Activated CD4-positive, CD25-positive, alpha-beta regulatory T cell treated with anti-CD3 and anti-CD28 coated beads, Interleukin-2, amount 50 U/mL, for 16 hours (primary cell): ENCODE measurements around the gene SLC25A51.
A peak's percentile ranks its signal among the peaks of the same experiment; 100 is the strongest.

ENCODE experiments used
- DNase-seq: peaks from one replicate; pipeline ENCODE4 v3.0.0-alpha.2; 2020; ENCODE audit warnings: low read depth, low spot score

The SLC25A51 gene, protein sequence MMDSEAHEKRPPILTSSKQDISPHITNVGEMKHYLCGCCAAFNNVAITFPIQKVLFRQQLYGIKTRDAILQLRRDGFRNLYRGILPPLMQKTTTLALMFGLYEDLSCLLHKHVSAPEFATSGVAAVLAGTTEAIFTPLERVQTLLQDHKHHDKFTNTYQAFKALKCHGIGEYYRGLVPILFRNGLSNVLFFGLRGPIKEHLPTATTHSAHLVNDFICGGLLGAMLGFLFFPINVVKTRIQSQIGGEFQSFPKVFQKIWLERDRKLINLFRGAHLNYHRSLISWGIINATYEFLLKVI

DNA sequence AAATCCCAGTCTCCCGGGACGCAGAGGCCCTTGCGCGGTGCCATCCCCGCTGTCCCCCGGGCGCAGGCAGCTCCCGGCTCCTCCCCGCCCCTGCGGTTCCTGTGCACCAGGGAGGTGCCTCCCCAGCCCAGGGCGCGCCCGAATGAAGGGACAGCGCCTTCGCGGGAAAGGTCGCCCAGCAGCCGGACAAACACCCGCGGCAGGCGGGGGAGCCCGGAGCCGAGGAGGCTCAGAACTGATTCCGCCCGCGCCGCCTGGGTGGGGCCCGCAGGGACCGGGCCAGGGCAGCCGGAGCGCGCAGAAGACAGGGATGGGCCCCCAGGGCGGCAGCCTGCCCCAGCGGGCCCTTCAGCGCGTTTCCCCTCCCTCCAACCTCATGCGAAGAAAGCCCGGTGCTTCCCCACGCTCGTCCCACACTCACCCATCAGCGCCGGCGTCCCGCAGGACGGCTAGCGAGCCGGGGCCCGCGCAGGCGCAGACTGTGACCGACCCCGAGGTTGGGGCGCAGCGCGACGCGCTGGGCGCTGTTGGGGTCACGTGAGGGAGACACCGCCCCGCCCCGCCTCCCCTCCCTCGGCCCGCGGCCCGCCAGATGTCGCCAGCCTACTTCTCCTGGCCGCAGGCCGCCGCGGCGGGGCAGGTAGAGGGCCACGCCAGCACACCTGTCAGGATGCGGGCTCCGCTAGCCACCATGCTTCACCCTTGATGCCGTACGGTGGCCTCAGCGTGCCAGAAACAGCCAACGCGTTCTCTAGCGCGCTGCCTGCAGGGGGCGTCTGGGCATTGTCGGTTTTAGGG, at the start of gene SLC25A51:
Gene SLC25A51 (minus strand): TSS at position 481 of the 798 bp plus-strand sequence. CDS start 15,577 bp downstream, outside the sequence.
- peak; percentile 92 for DNase-seq

DNA sequence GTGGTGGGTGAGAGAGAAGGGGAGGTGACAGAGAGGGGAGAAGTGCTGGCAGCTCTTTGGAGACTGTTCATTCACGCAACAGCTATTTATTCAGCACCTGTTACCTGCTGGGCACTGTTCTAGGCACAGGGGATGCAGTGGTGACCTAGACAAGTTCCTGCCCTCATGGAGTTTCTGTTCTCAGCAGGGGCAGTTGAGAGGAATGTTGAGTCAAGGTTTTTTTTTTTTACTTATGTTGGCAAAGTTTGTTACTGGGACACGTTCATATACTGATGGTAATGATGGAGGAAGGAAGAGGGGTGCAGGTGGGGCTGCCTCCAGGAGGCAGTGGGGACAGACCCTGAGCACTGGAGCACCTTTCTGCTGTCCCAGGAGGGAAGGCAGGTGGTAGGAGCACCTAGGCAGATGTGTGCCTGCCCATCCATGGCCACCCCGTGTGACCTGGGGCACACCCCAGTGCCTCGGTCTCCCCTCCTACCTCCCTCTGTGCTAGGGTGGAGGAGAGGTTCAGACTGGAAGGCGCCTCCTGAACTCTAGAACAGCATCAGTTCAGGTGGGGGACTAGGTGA, 49.4 kb upstream of the SLC25A51 start:
- DNase-seq, result no peak

DNA sequence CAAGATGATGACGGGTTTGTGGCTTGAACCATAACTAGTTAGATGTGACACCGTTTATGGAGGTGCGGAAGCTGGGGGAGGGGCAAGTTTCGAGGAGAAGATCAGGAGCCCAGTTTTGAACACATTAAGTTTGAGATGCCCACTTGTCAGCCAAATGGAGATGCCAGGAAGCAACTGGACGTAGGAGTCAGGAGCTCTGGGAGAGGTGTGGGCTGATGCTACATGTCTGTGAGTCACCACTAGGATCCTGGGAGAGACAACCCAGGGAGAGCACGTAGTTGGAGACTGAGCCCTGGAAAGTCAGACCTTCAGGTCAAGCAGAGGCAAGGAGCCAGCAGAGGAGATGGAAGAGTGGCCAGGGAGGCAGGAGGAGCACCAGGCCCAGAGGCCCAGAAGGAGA, 48.8 kb upstream of the SLC25A51 start:
- no peak for DNase-seq

DNA sequence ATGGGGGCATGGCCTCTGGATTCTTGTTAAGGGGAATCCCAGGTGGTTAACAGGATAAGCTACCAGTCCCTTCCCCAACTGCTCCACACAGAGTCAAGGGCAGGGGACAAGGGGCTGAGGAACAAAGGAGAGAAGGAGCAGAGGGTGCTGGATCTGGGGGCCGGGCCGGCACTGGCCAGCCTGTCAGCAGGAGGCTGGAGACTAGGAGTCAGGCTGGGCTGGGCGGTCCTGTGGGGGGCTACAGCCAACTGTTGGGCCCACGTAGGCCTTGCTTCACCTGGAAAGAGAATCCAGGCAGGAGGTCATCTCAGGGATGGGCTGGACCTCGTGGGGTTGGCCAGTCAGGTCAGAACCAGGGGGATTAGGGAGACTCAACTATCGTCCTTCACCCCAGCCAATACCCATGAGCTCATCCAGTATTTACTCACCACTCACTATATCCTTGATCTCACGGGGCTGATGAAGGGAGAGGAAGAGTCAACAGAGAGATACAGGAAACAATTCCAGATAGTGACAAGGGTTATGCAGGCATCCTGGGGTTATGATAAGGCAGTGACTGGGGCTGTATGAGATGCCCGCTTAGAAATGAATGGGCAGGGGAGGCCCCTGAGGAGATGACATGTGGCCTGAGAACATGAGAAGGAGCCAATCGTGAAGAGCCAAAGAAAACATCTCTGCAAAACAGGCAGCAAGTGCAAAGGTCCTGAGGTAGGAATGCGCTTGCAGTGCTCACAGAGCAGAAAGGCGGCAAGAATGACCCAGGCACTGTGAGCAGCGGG, 47.9 kb upstream of the SLC25A51 start:
- no peak for DNase-seq

DNA sequence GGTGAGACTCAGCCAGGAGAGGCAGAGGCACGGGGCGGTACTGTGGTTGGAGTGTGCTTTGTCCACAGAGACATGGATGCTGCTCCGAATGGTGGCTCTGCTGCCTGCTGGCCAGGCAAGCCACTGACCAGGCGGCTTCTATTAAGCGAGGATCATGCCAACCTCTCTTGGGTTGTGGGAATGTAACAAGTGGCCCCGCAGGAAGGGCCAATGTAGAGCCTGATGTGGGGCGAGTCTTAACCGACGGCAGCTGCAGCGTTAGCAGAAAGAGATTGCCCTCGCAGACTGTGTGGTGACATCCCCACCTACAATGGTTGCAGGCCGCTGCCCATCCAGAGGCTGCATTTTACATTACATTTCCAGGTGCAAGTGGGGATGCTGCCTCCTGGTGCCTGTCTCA, 46.6 kb upstream of the SLC25A51 start:
- no peak for DNase-seq

DNA sequence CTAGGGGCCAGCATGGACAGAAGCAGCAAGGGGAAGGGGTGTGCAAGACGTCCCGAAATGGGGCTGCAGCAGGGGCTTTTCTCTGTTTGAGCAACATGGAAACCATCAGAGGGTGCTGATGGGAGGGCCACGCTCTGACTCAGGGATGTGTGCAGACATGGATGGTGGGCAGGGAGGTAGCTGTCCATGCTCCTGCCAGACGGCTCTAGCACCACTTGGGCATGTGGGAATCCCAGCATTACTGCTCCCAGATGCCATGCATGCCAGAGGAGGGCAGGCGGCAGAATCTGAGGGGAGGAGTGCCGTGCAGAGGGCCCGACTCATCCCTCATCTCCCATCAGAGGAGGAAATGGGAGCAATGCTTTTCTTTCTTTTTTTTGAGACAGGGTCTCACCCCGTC, 45.6 kb upstream of the SLC25A51 start:
- no peak for DNase-seq

DNA sequence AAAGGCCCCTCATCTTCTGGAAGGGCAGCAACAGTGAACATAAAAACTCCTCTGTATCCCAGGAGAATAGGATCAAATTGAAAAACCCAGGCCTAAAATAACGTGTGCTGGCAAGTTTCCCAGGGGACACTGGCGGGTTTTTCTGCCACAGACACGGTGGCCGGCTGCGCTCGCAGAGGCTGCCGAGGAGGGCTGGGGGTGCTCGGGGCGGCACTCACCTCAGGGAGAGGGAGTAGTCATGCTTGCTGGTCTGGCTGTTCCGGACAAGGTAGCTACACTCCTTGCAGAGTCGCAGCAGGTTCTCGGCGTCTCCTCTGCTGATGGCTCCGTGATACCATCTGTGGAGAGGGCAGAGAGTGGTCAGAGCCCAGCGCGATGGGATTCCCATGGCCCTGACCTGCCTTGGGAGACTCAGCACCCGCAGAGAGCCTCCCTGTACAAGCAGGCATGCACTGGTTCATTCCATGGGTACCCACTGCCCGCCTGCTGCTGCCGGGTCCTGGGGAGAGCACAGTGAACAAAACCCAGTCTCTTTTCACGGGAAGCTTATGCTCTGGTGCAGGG, 44.6 kb upstream of the SLC25A51 start:
- DNase-seq, result no peak

DNA sequence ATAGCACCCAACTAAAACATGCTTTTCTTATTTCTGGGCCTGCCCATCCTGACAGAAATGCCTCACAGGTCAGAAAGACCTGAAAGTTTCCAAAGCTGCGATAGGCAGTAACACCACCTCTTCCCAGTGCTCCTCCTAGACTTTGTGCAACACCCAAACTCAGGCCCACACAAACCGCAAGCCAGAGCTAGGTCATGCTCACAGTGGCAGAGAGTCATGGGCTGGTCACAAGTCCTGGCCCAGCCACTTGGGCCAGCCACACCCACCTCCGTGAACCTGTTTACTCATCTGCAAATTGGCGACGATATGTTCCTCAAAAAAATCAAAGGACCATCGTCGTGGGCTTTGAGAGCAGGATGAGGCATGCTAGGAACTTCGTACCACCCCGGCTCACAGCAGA, 44.0 kb upstream of the SLC25A51 start:
- DNase-seq, result no peak

DNA sequence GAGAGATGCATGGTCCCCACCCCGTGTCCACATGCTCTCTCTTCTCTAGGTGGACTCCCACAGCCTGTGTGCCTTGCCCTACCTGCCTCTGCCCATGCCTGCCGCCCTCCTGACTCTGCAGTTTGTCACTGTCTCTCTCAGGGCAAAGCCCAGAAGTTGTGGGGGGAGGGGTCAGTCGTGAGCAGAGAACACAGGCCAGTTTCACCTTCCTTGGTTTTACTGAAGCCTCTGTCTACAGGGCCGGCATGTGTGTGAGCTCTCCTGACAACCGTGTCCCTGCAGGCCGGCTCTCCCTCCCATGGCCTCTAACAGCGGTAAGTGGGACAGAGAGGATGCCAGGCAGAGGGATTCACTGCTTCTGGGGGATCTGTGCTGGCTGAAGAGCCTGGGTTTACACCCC, 43.5 kb upstream of the SLC25A51 start:
- DNase-seq, result no peak

DNA sequence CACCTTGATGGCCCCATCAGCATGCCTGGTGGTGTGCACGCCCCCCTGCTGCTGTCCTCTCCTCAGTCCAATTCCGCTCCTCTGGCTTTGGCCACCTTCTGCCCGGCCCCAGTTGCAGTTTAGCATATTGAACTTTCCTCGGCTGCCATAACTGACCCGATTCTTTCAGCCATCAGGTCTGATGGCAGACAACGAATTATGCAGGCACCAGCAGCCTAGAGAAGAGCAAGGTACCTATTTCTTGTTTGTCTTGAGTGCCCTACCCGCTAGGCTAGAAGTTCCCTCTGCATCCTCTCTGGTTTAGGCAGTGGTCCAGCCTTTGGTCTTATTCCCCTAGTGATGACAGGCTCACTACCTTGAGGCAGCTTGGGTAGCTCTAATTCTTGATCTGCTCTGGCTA, 43.0 kb upstream of the SLC25A51 start:
- DNase-seq, result no peak

DNA sequence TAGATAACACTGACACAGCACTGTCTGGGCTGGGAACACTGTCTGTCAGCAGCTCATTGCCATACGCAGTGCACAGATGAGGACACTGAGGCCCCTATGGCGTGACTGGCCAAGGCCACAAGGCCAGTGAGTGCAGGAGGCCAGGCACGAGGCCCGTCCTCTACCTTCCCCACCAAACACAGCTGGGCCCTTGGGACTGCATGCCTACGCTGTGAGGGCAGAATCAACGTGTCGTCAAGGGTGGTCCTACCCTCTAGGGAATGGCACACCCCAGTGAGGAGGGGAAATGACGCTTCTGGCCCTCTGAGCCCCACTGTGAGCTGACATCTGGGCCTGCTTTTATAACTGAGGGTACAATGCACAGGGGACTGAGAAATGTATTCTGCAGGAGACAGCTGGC, 42.1 kb upstream of the SLC25A51 start:
- no peak for DNase-seq

DNA sequence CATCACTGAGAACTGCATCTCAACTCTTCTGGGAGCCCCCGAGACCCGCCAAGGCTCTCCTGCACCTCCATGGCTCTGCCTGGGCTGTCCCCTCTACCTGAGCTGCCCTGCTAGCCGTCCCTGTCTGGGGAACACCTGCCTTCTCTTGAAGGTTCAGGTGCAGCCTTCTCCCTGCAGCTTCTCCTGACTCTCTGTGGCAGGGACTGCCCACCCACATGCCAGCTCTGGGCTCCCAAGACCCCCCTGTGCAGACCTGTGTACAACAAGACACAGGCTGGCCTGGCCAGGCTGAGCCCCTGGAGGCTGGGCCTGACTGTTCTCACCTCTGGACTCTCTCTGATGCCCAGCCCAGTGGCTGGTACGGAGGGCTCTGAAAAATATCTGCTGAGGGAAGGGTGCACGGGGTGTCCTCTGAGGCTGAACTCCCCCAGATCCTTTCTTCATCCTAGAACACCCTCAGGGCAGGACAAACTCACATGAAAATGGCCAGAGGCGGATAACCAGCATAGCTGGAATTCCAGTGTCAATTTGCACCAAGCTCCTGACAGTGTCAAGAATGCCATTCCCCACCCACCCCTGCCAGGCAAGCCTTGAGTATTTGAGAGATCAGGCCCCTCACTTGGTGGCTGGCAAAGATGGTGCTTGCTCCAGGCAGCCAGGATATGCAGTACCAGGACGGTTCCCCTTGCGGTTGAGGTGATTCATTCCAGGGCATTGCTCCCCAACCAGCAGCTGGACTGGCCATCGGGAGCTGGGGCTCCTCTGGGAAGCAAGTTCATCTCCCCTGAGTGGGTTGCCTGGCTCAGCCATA, 40.9 kb upstream of the SLC25A51 start:
- no peak for DNase-seq

DNA sequence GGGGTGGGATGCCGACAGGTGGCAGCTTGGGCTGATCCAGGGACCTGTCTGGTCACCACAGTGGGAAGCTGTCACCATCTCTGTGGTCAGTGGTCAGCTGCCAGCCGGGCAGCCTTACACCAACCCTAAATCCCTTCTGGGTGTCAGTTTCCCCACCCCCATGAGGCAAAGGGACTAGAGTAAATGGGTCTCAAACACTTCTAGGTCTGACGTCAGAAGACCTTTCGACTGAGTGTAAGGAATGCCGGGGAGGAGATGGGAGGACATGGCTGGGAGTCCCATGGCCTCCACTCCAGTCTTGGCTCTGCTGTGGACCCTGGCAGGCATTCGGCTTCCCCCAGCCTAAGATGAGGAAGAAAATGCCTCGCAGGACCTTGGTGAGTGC, 40.3 kb upstream of the SLC25A51 start:
- no peak for DNase-seq

DNA sequence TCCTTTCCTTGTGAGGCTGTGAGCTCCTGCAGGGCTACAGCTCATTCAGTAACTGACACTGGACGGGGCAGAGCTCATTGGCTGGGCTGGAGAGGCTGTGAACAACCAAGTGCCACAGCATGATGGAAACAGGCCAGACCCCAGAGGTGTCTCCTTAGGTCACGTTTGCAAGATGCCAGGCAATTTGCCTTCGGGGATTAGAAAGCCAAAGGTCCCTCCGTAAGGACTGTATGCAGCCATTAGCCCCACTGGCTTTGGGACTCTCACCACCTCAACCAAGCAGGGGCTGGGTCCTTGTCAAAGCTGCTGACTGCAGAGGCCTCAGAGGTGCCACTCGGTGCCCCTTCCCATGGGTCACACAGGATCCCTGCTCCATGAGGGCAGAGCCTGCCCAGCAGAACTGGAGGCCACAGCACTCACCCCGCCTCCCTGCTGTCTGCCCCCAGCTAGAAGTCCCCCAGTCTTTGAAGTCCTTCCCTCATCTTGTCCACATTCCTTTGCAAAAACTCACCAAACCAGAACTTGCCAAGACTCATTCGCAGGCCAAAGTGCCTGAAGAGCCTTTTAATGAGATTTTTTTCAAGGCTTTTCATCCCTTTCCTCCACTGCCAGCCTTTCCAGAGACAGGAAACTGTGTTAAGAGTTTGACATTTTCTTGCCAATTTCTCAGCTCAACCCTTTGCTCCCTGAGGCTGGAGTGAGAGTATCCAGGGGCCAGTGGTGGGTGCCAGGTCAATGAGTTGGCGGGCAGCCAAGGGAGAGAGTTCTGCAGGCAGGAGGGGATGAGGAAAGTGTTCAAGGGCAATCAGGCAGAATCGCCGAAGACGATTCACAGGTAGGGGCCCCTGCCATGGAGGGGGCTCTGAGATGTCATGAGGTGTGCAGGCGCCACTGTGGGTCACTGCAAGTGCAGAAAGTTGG, 39.7 kb upstream of the SLC25A51 start:
- DNase-seq, result no peak

DNA sequence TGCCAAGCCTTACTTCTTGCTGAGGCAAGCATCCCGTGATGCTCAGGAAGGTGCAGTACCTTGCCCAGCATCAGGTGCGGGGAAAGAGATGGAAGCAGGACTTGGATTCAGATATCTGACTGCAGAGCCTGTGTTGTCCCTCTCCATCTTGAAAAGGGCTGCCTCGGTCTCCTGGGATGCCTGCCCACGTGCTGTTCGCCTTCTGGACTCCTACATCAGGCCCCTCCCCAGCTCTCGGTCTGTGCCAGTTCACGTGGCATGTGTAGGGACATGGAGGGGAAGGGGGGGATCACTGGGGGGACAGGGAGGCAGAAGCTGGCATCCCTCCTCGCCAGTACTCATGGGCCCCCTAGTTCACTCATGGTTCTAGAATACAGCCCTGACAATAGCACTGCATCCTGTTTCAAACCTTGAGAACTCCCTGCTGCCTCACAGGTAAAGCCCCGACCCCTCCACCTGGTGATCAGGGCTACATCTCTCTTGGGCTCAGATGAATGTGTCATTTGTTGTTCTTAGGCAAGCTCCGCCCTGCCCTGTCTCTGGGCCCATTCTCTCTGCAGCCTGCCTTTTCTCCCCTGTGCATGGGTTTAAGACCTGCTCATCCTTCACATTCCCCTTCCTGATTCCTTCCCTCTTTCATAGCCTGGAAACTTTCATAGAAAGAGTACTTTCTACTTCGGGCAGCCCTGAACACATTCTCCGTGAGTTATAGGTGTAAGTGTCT, 38.9 kb upstream of the SLC25A51 start:
- DNase-seq, result no peak

DNA sequence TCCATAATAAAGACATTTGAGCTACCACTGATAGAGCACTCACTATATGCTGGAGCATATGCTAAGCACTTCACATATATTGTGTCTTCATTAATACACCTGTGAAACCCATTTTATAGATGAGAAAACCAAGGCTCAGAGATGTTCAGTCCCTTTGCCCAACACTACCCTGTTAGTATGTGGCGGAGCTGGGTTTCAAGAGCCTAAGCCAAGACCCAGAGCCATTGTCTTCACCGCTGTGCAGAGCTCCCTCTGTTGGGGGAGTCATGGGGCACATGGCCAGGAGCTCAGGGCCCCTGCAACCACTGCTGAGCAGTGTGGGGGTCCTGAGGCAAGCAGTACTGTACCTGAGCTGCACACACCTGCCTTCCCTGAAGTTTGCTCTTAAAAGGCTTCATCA, 37.3 kb upstream of the SLC25A51 start:
- no peak for DNase-seq

DNA sequence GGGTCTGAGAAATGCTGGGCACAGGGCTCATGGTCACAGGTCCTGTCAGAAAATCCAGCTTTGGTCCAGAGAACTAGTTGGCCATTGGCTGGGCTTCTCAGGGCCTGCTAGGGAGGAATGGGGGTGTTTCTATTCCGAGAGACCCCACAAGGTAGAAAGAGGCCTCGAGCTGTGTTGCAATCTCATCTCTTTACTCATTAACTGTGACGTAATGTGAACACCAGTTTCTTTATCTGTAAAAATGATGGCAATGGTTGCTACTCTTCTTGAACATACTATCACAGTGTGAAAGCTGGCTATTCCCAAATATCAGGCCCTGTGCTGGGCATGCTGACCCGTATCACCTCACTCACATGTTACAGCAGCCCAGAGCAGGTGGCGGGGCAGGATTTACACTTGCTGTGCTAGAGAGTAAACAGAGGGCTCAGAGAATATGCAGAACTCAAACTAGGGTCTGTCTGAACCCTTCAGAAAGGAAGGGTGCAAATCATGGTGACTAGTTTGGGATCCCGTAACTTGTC, 35.7 kb upstream of the SLC25A51 start:
- no peak for DNase-seq

DNA sequence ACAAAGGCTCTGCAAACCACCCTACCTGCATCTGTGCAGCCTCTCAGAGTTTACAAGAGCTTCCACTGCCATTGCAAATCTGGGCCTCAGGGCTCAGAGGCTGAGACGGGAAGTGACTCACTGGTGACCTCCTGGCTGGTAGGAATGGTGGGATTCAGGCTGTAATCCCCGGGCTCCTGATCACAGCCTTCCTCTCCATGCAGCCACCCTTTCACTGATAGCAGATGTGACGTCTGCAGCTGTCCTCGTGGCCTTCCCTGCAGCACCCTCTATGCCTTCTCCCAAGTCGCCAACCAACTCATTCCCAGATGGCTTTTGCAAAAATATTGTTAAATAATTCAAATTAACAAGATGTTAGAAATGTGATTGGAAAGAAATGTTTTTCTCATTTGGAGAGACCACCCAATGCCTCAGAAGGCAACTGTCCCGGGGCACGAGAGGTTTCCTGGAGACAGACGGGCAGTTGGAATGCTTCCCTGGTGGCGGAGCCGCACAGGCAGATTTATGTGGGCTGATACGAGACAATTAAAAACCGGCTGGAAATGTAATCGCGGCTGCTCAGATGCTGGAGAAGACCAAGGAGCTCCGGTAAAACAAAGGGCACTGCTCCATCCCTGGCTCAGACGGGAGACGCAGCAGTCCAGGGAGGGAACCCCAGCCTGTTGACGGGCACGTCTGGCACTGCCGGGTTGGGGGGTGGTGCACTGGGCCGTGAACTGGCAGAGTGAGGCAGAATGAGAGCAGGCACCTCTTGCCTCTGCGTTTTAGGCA, 34.4 kb upstream of the SLC25A51 start:
- DNase-seq, result no peak
